HEK293T (cell line): Measurements from ENCODE around the gene HKDC1.

Experiments
- ARNT ChIP-seq: fragments of 450-650 bp; IDR thresholded peaks from 2 replicates; pipeline ENCODE4 v1.6.1; 2017; ENCODE audit warnings: mild to moderate bottlenecking
- BHLHE40 ChIP-seq: fragments of 450-650 bp; IDR thresholded peaks from 2 replicates; pipeline ENCODE4 v1.6.1; 2016; ENCODE audit warnings: mild to moderate bottlenecking, moderate library complexity, borderline replicate concordance
- FOXA1 ChIP-seq: fragments of 450-650 bp; IDR thresholded peaks from 2 replicates; pipeline ENCODE4 v1.6.1; 2016; ENCODE audit warnings: mild to moderate bottlenecking
- FOXK2 ChIP-seq: fragments of 450-650 bp; IDR thresholded peaks from 2 replicates; pipeline ENCODE4 v1.6.1; 2016; ENCODE audit warnings: mild to moderate bottlenecking
- FOXM1 ChIP-seq: fragments of 450-650 bp; IDR thresholded peaks from 2 replicates; pipeline ENCODE4 v1.6.1; 2017; ENCODE audit warnings: mild to moderate bottlenecking, borderline replicate concordance
- L3MBTL2 ChIP-seq: fragments of 450-650 bp; conservative IDR thresholded peaks from 2 replicates; pipeline ENCODE4 v1.6.1; 2016; ENCODE audit warnings: mild to moderate bottlenecking
- LEF1 ChIP-seq: fragments of 450-650 bp; IDR thresholded peaks from 2 replicates; pipeline ENCODE4 v1.6.1; 2017; ENCODE audit warnings: mild to moderate bottlenecking, borderline replicate concordance
- NFRKB ChIP-seq: fragments of 450-650 bp; IDR thresholded peaks from 2 replicates; pipeline ENCODE4 v1.6.1; 2016; ENCODE audit warnings: mild to moderate bottlenecking, moderate library complexity
- PKNOX1 ChIP-seq: fragments of 450-650 bp; IDR thresholded peaks from 2 replicates; pipeline ENCODE4 v1.6.1; 2016
- SP1 ChIP-seq: fragments of 450-650 bp; IDR thresholded peaks from 2 replicates; pipeline ENCODE4 v1.6.1; 2017
- SUZ12 ChIP-seq: fragments of 450-650 bp; IDR thresholded peaks from 2 replicates; pipeline ENCODE4 v1.6.1; 2016; ENCODE audit warnings: mild to moderate bottlenecking
- TARDBP ChIP-seq: fragments of 450-650 bp; IDR thresholded peaks from 2 replicates; pipeline ENCODE4 v1.6.1; 2016
- ZNF384 ChIP-seq: fragments of 450-650 bp; IDR thresholded peaks from 2 replicates; pipeline ENCODE4 v1.6.1; 2016

DNA sequence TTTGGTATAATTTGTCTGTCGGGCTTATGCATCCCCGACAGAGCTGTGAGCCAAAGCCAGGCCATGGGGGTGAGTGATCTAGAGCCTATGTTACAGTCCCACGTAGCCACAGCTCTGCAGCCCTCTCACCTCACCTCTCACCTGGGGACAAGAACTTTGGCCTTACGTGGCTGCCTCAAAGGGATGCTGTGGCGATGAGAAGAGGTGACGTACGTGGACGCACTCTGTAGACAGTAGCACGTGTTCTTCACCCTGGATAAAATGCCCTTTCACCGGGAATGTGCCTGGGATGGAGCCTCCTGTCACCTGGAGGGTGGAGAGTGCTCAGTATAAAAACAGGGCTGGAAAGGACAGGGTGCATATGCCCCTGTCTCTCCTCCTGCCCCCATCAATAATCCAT, 5.5 kb downstream of the HKDC1 start:
- no peak for TF ChIP-seq SUZ12
- TF ChIP-seq TARDBP, result no peak
- no peak for TF ChIP-seq LEF1
- no peak for TF ChIP-seq SP1
- no peak for TF ChIP-seq FOXM1
- TF ChIP-seq PKNOX1, result no peak
- no peak for TF ChIP-seq L3MBTL2
- no peak for TF ChIP-seq FOXK2
- no peak for TF ChIP-seq FOXA1
- TF ChIP-seq ARNT, result no peak
- TF ChIP-seq NFRKB, result no peak
- TF ChIP-seq BHLHE40, result no peak
- no peak for TF ChIP-seq ZNF384
